NCI-H524 (cell line): Measurements from ENCODE around the gene SSR1.
A peak's percentile ranks its signal among the peaks of the same experiment; 100 is the strongest.
"Not testable (repeated sequence)": the region's sequence is repeated elsewhere in the genome, so short reads cannot be mapped to it uniquely, and the experiment has no call there.

Experiments
- DNase-seq, 2 experiments: peaks; one replicate each; lab custom pipeline; 2025; lab: John Stamatoyannopoulos, UW

SSR1 gene

GRCh38 chr6:7282097-7282906 lies 30.7 kb downstream of the SSR1 start:
- no peak for DNase-seq

GRCh38 chr6:7276199-7276524 lies 36.8 kb downstream of the SSR1 start:
- DNase-seq, result no peak

DNA sequence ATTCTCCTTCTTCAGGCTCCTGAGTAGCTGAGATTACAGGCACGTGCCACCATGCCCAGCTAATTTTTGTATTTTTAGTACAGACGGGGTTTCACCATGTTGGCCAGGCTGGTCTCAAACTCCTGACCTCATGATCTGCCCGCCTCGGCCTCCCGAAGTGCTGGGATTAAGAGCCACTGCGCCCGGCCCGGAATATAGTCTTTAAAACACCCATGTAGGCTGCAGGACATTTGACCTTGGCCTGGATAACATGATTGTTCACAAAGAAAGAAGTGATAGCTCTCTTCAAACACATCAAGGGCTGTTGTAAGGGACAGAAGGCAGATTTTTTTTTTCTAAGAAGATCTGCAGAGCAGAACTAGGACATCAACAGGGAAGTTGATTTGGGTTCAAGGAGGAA lies 38.5 kb downstream of the SSR1 start:
- not testable (repeated sequence) for DNase-seq

DNA sequence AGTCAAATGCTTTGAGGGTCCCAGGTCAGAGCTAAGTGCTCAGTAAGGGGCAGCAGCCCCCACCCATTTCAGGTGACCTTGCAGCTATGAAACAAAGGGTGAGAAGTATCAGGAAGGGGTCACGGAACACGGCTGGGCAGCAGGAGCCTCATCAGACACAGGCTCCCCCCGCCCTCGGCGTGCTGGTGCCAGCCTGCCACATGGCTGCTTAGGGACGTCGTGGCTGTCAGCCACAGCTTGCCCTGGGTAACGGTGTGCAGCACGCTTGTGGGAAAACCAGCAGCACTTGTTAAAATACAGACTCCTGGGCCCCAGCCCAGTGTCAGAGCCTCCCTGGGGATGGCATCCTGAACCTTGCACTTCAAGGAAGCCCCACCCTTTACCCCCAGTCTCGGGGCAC lies 39.3 kb downstream of the SSR1 start:
- DNase-seq, result no peak

DNA sequence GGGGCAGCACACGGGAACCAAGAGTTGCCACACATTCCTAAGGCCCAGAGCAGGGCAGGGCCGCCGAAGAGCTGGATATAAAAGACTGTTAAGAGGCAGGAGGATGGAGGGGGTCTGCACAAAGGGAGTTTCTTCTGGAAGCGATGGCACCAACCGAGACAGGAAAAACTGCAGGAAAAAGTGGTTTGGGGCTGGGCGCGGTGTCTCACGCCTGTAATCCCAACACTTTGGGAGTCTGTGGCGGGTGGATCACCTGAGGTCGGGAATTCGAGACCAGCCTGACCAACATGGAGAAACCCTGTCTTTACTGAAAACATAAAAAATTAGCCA lies 41.8 kb downstream of the SSR1 start:
- no peak for DNase-seq

- no peak for DNase-seq
These were observed 42.4 kb downstream of the SSR1 start for GRCh38 chr6:7270320-7271204.

DNA sequence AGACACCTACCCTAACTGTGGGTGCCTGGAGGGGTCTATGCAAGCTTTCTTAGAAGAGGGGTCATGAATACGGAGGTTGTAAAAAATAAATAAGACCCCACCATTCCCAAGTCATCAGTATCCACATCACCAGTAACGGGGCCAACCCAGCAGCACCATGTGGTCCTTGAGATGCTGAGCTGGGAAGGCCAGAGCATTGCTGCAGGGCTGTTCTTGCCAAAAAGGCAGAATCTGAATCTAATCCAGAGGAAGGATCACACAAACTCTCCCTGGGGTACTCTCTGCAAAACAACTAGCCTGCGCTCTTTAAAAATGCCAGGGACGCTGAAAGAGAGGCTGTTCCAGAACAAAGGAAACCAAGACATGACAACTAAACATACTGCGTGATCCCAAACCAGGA lies 43.2 kb downstream of the SSR1 start:
- no peak for DNase-seq

DNA sequence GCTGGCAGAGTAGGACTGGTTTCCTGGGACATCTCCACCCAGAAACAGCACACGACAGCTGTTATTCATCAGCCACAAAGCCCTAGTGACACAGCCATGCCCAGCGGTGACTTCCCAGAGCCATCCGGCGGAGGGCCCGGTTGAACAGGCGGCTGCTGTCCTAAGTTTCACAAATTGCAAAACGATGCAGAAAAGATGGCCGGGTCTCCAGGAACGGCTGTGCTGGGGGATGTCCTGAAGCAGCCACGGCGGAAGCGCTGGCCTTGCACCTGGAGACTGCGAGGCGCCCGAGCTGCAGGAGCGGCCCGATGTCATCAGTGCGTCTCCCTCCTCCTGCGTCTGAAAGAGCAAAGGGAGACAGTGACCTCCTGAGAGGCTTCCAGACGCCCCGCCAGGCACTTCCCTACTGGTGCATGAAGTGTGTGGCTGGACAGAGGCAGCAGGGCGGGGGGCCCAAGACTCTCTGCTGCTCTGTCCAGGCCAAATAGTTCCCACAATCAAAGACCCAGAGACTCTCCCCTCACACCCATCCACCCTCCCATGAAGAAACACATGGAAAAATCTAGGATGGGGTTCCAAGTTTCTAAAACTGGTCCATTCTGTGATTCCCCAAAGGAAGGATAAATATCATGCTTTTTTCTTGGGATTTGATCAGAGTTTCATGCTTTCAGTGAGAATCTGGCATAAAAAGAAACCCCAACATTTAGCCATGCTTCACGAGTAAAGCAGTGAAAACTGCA lies 44.0 kb downstream of the SSR1 start:
- DNase-seq, result no peak

DNA sequence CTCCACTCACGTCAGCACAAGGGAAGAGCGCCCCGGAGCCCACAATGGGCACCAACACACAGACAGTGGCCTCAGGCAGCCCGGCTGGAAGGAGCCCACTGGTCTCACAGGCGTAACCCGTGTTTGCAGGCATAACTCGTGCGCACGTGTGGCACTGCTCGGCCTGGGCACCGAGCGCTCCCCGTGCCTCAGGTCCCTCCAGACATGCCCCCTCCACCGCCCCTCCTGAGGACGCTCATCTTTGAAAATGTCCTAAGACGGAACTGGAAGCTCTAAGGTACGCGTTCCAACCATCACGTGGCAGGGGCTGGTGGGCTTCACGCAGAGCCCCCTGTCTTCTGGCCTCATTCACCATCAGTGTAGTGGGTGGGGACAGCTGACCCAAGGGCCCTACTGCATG lies 44.6 kb downstream of the SSR1 start:
- no peak for DNase-seq

DNA sequence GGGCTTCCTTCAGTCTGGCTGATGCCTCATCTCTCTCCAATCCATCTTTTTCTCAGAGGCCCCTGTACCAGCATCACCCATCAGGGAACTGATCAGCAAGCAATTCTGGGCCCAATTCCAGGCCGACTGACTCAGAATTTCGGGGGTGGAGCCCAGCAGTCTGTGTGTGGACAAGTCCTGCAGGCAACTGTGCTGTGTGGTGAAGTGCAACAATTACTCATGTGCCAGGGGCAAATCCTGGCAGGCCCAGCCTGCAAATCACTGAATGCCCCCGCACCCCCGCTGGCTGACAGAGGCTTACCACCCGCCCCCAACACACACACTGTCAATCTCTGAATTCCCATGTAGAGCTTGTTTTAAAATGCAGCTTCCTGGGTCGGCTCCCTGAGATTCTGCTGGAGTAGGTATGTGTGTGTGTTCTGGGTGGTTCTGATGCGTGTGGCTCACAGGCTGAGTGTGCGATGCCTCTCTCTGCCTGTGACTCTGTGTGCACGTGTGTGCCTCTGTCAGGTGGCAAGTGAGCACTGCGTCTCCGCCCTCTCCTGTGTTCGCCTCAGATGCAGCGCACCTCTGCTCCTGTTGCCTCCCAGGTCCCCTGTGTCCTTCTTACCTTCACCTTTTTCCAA lies 45.4 kb downstream of the SSR1 start:
- DNase-seq, result no peak

GRCh38 chr6:7267071-7267465 lies 45.9 kb downstream of the SSR1 start:
- DNase-seq, result no peak

- DNase-seq, result not testable (repeated sequence)
These were observed 47.6 kb downstream of the SSR1 start for GRCh38 chr6:7265385-7265726.

DNA sequence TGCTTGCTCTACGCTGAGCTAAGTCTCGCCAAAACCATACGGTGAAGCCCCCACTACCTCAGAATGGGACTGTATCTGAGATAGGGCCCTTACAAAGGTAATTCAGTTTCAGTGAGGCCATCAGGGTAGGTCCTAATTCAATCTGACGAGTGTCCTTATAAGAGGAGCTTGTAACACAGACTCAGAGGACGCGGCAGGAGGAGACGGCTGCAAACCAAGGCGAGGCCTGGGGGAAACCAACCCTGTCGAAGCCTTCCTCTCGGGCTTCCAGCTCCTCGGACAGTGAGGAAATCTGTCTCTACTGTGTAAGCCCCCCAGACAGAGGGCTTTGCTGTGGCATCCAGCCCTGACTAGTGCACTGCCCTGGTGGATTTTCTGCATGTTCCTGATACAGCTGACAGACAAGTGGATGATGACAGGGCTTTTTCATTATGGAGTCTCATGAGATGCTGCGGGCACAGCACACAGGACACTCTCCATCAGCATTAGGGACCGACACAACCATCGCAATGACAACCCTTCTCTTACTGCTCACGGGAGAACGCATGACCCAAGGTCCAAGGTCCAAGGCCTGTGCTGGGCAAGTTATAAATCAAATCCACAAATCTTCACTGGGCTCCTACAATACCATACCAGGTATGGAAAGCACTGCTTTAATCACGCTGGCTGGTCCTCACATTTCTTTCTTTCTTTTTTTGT lies 48.2 kb downstream of the SSR1 start:
- no peak for DNase-seq

- DNase-seq, result no peak
These were observed 49.0 kb downstream of the SSR1 start for GRCh38 chr6:7264041-7264440.

DNA sequence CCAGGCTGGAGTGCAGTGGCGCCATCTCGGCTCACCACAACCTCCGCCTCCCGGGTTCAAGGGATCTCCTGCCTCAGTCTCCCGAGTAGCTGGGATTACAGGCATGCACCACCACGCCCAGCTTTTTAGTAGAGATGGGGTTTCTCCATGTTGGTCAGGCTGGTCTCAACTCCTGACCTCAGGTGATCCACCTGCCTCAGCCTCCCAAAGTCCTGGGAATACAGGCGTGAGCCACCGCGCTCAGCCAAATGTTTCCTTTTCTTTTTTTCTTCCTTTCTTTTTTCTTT lies 49.5 kb downstream of the SSR1 start:
- DNase-seq, result not testable (repeated sequence)

- DNase-seq, result no peak
These were observed 50.1 kb downstream of the SSR1 start for GRCh38 chr6:7262746-7263518.

- DNase-seq, result peak; percentile 93 to 96
These were observed 51.0 kb downstream of the SSR1 start for GRCh38 chr6:7261852-7262461.

GRCh38 chr6:7261032-7261841 lies 51.8 kb downstream of the SSR1 start:
- peak; percentile 71 to 92 for DNase-seq

DNA sequence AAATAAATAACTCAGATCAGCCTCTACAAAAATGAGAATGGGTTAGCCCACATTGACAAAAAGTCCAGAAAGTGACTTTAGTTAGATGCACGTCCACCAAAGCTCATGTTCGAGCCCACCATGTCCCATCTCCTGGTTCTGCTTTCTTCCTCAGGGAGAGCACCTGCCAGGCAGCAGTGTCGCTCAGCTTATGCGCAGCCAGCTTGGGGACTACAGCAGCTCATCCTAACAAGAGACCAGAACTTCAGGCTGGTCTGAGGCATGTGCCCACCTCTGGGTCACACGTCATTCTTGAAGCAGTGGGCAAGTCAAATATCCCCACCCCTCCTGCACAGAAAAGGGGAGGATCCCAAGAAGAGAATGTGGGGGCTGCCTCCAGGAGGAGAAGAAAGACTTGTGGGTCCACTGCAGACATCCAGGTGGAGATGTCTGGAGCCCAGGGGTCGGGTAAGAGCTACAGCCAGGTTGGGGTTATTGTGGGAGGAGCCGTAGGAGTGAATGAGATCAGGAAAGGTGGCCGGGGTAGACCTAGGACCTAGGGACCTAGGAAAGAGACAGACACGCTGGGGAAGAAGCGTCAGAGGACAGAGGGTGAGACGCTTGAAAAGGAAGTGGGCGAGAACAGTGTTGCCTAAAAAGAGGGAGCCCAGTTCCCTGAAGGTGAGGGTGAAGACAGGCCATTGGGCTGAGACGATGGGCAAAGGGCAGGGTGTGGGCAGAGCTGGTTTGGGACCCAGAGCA lies 52.5 kb downstream of the SSR1 start:
- no peak for DNase-seq
